ENCODE measurements around the gene SEZ6L2.

- TF ChIP-seq EZH2 (IDR thresholded peaks at IDR 0.05; ENCODE audit: borderline replicate concordance, low read length) (no peak), CTCF (IDR thresholded peaks at IDR 0.05; ENCODE audit: low read length) (no peak)
Measured at GRCh38 chr16:29825145-29826044, 74.0 kb downstream of the SEZ6L2 start.
